PC-3 (cell line): ENCODE data around the gene NXPH2.
"Not testable (repeated sequence)": the region's sequence is repeated elsewhere in the genome, so short reads cannot be mapped to it uniquely, and the experiment has no call there.

Experiments
- EZH2 ChIP-seq: fragments of 300-600 bp; sonication (generic); IDR thresholded peaks from one replicate; pipeline ENCODE4 v1.6.1; 2017; ENCODE audit warnings: antibody characterized with exemption, mild to moderate bottlenecking, low read length; ENCODE audit not compliant: unreplicated experiment
- EZH2phosphoT487 ChIP-seq: fragments of 300-600 bp; sonication (generic); IDR thresholded peaks from 2 replicates; pipeline ENCODE4 v1.6.1; 2018; ENCODE audit warnings: mild to moderate bottlenecking, antibody characterized with exemption, low read length, borderline replicate concordance
- TF ChIP-seq, protein P1 (sequence below): fragments of 300-600 bp; sonication (generic); conservative IDR thresholded peaks from 2 replicates; pipeline ENCODE4 v1.5.1; 2017; ENCODE audit warnings: antibody characterized with exemption, low read depth, mild to moderate bottlenecking, low read length

GRCh38 chr2:138644776-138645175, 135.4 kb downstream of the NXPH2 start:
- TF ChIP-seq, protein P1, sequence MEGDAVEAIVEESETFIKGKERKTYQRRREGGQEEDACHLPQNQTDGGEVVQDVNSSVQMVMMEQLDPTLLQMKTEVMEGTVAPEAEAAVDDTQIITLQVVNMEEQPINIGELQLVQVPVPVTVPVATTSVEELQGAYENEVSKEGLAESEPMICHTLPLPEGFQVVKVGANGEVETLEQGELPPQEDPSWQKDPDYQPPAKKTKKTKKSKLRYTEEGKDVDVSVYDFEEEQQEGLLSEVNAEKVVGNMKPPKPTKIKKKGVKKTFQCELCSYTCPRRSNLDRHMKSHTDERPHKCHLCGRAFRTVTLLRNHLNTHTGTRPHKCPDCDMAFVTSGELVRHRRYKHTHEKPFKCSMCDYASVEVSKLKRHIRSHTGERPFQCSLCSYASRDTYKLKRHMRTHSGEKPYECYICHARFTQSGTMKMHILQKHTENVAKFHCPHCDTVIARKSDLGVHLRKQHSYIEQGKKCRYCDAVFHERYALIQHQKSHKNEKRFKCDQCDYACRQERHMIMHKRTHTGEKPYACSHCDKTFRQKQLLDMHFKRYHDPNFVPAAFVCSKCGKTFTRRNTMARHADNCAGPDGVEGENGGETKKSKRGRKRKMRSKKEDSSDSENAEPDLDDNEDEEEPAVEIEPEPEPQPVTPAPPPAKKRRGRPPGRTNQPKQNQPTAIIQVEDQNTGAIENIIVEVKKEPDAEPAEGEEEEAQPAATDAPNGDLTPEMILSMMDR: not testable (repeated sequence)
- not testable (repeated sequence) for TF ChIP-seq EZH2phosphoT487, EZH2
